Right atrium auricular region (tissue), 2 donors: Measurements from ENCODE around the gene TRIM66. TPM values are rescaled to one million over a fixed set of nuclear protein-coding genes. Genes with fewer than 3 reads are reported as not detected.
A peak's percentile ranks its signal among the peaks of the same experiment; 100 is the strongest.
"Not testable (repeated sequence)": the region's sequence is repeated elsewhere in the genome, so short reads cannot be mapped to it uniquely, and the experiment has no call there.

Experiments
- DNase-seq: peaks from one replicate; pipeline ENCODE4 v3.0.0-alpha.2; 2019; ENCODE audit warnings: low spot score
- H3K27ac ChIP-seq, 2 donors: fragments of 200-600 bp; sonication (generic); 1 replicate in 1 of 2; 2 replicates in 1 of 2; pipeline ENCODE4 v1.5.1; 2016 to 2019
- H3K27me3 ChIP-seq, 2 donors: fragments of 200-600 bp; sonication (generic); one replicate each; pipeline versions ENCODE4 v1.5.1 to v1.6.0; 2017 to 2019
- H3K36me3 ChIP-seq: fragments of 200-600 bp; sonication (generic); one replicate; pipeline ENCODE4 v1.5.1; 2016
- H3K4me1 ChIP-seq, 2 donors: fragments of 200-600 bp; sonication (generic); one replicate each; pipeline versions ENCODE4 v1.5.1 to v1.6.0; 2017 to 2019
- H3K4me3 ChIP-seq, 2 donors: fragments of 200-600 bp; sonication (generic); 1 replicate in 1 of 2; 2 replicates in 1 of 2; pipeline ENCODE4 v1.5.1; 2017 to 2019; ENCODE audit warnings: mild to moderate bottlenecking in 1 of 2, moderate library complexity in 1 of 2
- H3K9me3 ChIP-seq, 2 donors: fragments of 200-600 bp; sonication (generic); one replicate each; pipeline ENCODE4 v1.5.1; 2019
- CTCF ChIP-seq, 2 donors: fragments of 200-600 bp; sonication (generic); IDR thresholded peaks; one replicate each; pipeline ENCODE4 v1.5.1; 2019; ENCODE audit warnings: antibody characterized with exemption in 2 of 2
- total RNA-seq, 2 donors: library from RNA; depleted of rRNA; stranded (reverse); fragments of >200 nt; gene quantifications; one replicate each; pipeline ENCODE4 v1.1.0, GENCODE V29; 2016

TRIM66 gene
- total RNA-seq, 2 donors from 2014 or later, result 0.56 to 3.7 TPM

DNA sequence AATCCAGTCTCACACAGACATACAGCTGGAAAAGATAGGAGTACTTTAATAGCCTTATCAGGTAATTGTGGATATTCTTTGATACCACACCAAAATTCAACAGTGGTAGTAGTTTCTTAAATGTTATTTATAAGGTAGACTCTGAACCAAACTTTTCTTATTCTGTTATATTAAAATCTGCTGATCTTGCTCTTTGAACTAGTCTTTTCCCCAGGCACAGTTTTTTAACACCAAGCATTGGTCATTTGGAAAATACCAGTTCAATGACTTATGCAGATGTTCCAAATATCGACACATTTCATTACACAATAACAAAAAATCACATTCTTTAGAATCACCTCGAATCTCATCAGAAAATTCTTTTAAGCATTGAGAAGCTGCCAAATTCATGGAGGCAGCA, 7.6 kb downstream of the TRIM66 start:
- no peak for DNase-seq
- no peaks in the 10 kb centered on the region for H3K36me3 ChIP-seq
- H3K9me3 ChIP-seq, result no peaks in the 10 kb centered on the region
- no peak overlapping the region for H3K27ac ChIP-seq
- TF ChIP-seq CTCF (IDR thresholded peaks at IDR 0.05), result no peak
- H3K27me3 ChIP-seq, result no peaks in the 10 kb centered on the region
- peaks cover 0 to 17% of the 10 kb centered on the region in 2 donors for H3K4me1 ChIP-seq
- no peak overlapping the region for H3K4me3 ChIP-seq

GRCh38 chr11:8672346-8672745, 10.1 kb downstream of the TRIM66 start:
- Histone ChIP-seq H3K9me3 (no peaks in the 10 kb centered on the region), H3K4me3 (no peak overlapping the region), H3K4me1 (peaks cover 0 to 17% of the 10 kb centered on the region in 2 donors), H3K36me3 (no peaks in the 10 kb centered on the region), H3K27me3 (no peaks in the 10 kb centered on the region), H3K27ac (peak overlapping the region in 1 of 2 donors; percentile 86)
- DNase-seq, result peak; percentile 26
- no peak for TF ChIP-seq CTCF (IDR thresholded peaks at IDR 0.05)

DNA sequence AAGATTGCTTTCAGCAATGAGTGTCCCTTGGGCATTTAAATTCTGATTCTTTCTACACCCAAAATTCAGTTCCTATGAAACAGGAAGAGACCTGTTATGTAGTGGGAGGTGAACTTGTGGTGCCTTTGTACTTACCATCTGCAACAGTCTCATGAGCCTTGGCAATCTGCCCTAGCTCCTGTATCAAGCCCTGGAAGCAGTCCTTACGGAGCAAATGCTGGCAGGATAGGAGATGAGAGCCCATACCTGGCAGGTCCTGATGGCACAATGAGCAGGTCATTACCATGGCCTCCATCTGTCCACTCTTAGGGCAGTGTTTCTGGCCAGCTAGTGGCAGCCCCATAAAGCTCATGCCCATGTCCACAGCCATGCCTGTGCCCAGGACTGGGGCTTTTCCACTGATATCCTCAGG, 10.8 kb downstream of the TRIM66 start:
- Histone ChIP-seq H3K4me3 (no peak overlapping the region), H3K36me3 (no peaks in the 10 kb centered on the region), H3K27me3 (no peaks in the 10 kb centered on the region), H3K4me1 (peaks cover 0 to 17% of the 10 kb centered on the region in 2 donors), H3K9me3 (no peaks in the 10 kb centered on the region), H3K27ac (peak overlapping the region; percentile 56 to 86)
- no peak for TF ChIP-seq CTCF (IDR thresholded peaks at IDR 0.05)
- DNase-seq, result peak; percentile 59

- Histone ChIP-seq H3K36me3 (no peaks in the 10 kb centered on the region), H3K4me3 (no peak overlapping the region), H3K4me1 (peaks cover 0 to 17% of the 10 kb centered on the region in 2 donors), H3K27me3 (no peaks in the 10 kb centered on the region), H3K27ac (peak overlapping the region; percentile 56 to 86), H3K9me3 (no peaks in the 10 kb centered on the region)
- peak; percentile 80 for DNase-seq
- TF ChIP-seq CTCF (IDR thresholded peaks at IDR 0.05), result no peak
These were observed 11.3 kb downstream of the TRIM66 start for GRCh38 chr11:8671193-8671612.

GRCh38 chr11:8670081-8670480, 12.4 kb downstream of the TRIM66 start:
- H3K4me1 ChIP-seq, result peaks cover 0 to 17% of the 10 kb centered on the region in 2 donors
- DNase-seq, result peak; percentile 28
- H3K27me3 ChIP-seq, H3K9me3 ChIP-seq, H3K27ac ChIP-seq, H3K36me3 ChIP-seq, H3K4me3 ChIP-seq: not testable (repeated sequence)

GRCh38 chr11:8665222-8665621, 17.2 kb downstream of the TRIM66 start:
- no peak for TF ChIP-seq CTCF (IDR thresholded peaks at IDR 0.05)
- DNase-seq, result no peak
- no peak overlapping the region for H3K27ac ChIP-seq
- H3K9me3 ChIP-seq, result no peaks in the 10 kb centered on the region
- no peaks in the 10 kb centered on the region for H3K36me3 ChIP-seq
- no peak overlapping the region for H3K4me3 ChIP-seq
- H3K27me3 ChIP-seq, result no peaks in the 10 kb centered on the region
- H3K4me1 ChIP-seq, result no peaks in the 10 kb centered on the region
